AG20443 (cell line): ENCODE data around the gene TGM1.
"Not testable (repeated sequence)": the region's sequence is repeated elsewhere in the genome, so short reads cannot be mapped to it uniquely, and the experiment has no call there.

Source experiments
- DNase-seq: peaks from one replicate; pipeline ENCODE4 v3.0.0; 2012; ENCODE audit warnings: low spot score, mixed read lengths

Gene TGM1

DNA sequence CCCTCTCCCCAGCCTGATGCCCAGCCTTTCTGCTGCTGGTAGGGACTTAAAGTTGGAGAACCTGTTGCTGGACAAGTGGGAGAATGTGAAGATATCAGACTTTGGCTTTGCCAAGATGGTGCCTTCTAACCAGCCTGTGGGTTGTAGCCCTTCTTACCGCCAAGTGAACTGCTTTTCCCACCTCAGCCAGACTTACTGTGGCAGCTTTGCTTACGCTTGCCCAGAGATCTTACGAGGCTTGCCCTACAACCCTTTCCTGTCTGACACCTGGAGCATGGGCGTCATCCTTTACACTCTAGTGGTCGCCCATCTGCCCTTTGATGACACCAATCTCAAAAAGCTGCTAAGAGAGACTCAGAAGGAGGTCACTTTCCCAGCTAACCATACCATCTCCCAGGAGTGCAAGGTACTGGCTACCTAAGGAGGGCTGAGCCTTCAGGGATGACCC lies 55.8 kb downstream of the TGM1 start:
- no peak for DNase-seq

GRCh38 chr14:24206260-24207103 lies 56.5 kb downstream of the TGM1 start:
- no peak for DNase-seq

GRCh38 chr14:24204163-24205146 lies 58.5 kb downstream of the TGM1 start:
- no peak for DNase-seq

DNA sequence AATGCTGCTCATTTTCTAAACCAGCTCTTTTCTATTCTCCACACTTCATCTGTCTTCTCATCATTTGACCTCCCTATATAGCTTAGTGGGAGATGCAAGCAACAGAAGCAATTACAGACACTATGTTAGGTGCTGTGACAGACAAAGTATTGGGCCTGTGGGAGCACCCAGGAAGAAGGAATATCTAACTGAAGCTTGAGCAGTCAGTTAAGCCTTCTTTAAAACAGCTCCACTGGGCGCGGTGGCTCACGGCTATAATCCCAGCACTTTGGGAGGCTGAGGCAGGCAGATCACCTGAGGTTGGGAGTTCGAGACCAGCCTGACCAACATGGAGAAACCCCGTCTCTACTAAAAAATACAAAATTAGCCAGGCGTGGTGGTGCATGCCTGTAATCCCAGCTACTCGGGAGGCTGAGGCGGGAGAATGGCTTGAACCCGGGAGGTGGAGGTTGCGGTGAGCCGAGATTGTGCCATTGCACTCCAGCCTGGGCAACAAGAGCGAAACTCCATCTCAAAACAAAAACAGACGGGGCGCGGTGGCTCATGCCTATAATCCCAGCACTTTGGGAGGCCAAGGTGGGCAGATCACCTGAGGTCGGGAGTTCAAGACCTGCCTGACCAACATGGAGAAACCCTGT lies 59.6 kb downstream of the TGM1 start:
- DNase-seq = not testable (repeated sequence)

GRCh38 chr14:24202538-24202937 lies 60.4 kb downstream of the TGM1 start:
- not testable (repeated sequence) for DNase-seq
